PC-3 (cell line): Measurements from ENCODE around the gene CTSD. TPM values are rescaled to one million over a fixed set of nuclear protein-coding genes. Genes with fewer than 3 reads are reported as not detected.

Experiments
- ATAC-seq: fragments of 200-7000 bp; cut with Tn5 transposase; 2 replicates; pipeline ENCODE4 v1.9.1; 2020; ENCODE audit warnings: mild to moderate bottlenecking, moderate library complexity
- BruUV-seq: library from RNA; stranded (reverse); fragments of 400-500 nt; replicated peaks from 2 replicates; lab custom pipeline; 2021; lab: Mats Ljungman, UMichigan
- CTCF ChIA-PET: fragments of 300-600 bp; sonication (Branson Sonifier 250); formaldehyde crosslinking; loops from one replicate; lab custom pipeline; 2022; ENCODE audit warnings: antibody characterized with exemption; lab: Charles Lee
- POLR2A ChIA-PET: fragments of 300-600 bp; sonication (Branson Sonifier 250); formaldehyde crosslinking; loops from one replicate; lab custom pipeline; 2022; ENCODE audit warnings: antibody characterized with exemption; ENCODE audit not compliant: unreplicated experiment; lab: Charles Lee
- DNase-seq: peaks from one replicate; pipeline ENCODE4 v3.0.0-alpha.2; 2015
- H2AFZ ChIP-seq: fragments of 300-600 bp; sonication (generic); 2 replicates; pipeline ENCODE4 v1.6.0; 2016; ENCODE audit warnings: antibody characterized with exemption, low read length
- H3F3A ChIP-seq: fragments of 300-600 bp; sonication (generic); one replicate; pipeline ENCODE4 v1.6.0; 2017; ENCODE audit warnings: antibody characterized with exemption, low read length, control low read depth, mild to moderate bottlenecking; ENCODE audit not compliant: unreplicated experiment
- H3K27ac ChIP-seq: fragments of 300-600 bp; sonication (generic); 2 replicates; pipeline ENCODE4 v1.5.1; 2016; ENCODE audit warnings: mild to moderate bottlenecking, low read length
- H3K27me3 ChIP-seq: fragments of 300-600 bp; sonication (generic); 2 replicates; pipeline ENCODE4 v1.6.1; 2016; ENCODE audit warnings: low read length, mixed read lengths
- H3K36me3 ChIP-seq: fragments of 300-600 bp; sonication (generic); 2 replicates; pipeline ENCODE4 v1.6.1; 2016; ENCODE audit warnings: low read depth, mixed run types, low read length, mixed read lengths
- H3K4me1 ChIP-seq: fragments of 300-600 bp; sonication (generic); 2 replicates; pipeline ENCODE4 v1.5.1; 2016; ENCODE audit warnings: low read length; ENCODE audit not compliant: insufficient read depth
- H3K4me2 ChIP-seq: fragments of 300-600 bp; sonication (generic); 2 replicates; pipeline ENCODE4 v1.6.0; 2016; ENCODE audit warnings: low read length
- H3K4me3 ChIP-seq: fragments of 300-600 bp; sonication (generic); 2 replicates; pipeline ENCODE4 v1.5.1; 2016; ENCODE audit warnings: mild to moderate bottlenecking, low read length, mixed read lengths
- H3K79me2 ChIP-seq: fragments of 300-600 bp; sonication (generic); 2 replicates; pipeline ENCODE4 v1.6.1; 2017; ENCODE audit warnings: low read length, mixed read lengths
- H3K9ac ChIP-seq: fragments of 300-600 bp; sonication (generic); 2 replicates; pipeline ENCODE4 v1.6.0; 2016; ENCODE audit warnings: mild to moderate bottlenecking, low read length
- H3K9me2 ChIP-seq: fragments of 300-600 bp; sonication (generic); replicated peaks from 2 replicates; pipeline ENCODE4 v1.6.1; 2016; ENCODE audit warnings: mixed run types, low read length, mixed read lengths
- H3K9me3 ChIP-seq: fragments of 300-600 bp; sonication (generic); 2 replicates; pipeline ENCODE4 v1.6.1; 2016; ENCODE audit warnings: low read length, mixed read lengths
- H4K20me1 ChIP-seq: fragments of 300-600 bp; sonication (generic); 2 replicates; pipeline ENCODE4 v1.6.1; 2016; ENCODE audit warnings: low read length, mixed read lengths
- CTCF ChIP-seq: fragments of 300-600 bp; sonication (generic); conservative IDR thresholded peaks from 2 replicates; pipeline ENCODE4 v1.5.1; 2017; ENCODE audit warnings: antibody characterized with exemption, low read depth, mild to moderate bottlenecking, low read length
- EZH2 ChIP-seq: fragments of 300-600 bp; sonication (generic); IDR thresholded peaks from one replicate; pipeline ENCODE4 v1.6.1; 2017; ENCODE audit warnings: antibody characterized with exemption, mild to moderate bottlenecking, low read length; ENCODE audit not compliant: unreplicated experiment
- EZH2phosphoT487 ChIP-seq: fragments of 300-600 bp; sonication (generic); IDR thresholded peaks from 2 replicates; pipeline ENCODE4 v1.6.1; 2018; ENCODE audit warnings: mild to moderate bottlenecking, antibody characterized with exemption, low read length, borderline replicate concordance
- intact Hi-C: fragments of 100-400 bp; cut with micrococcal nuclease; formaldehyde crosslinking; loops from 2 replicates; pipeline ENCODE4 v1.9.0; 2023
- total RNA-seq: library from RNA; depleted of rRNA; stranded (reverse); fragments of >200 nt; gene quantifications from 2 replicates; pipeline ENCODE4 v1.2.3, GENCODE V29; 2014

Gene CTSD
- total RNA-seq, 1 experiment from 2014 or later: 308 TPM

- H3K4me2 ChIP-seq: no peak overlapping the region
- no peaks in the 10 kb centered on the region for H3F3A ChIP-seq
- H3K9ac ChIP-seq: no peak overlapping the region
- TF ChIP-seq CTCF: no peak
- TF ChIP-seq EZH2phosphoT487: no peak
- TF ChIP-seq EZH2: no peak
- no peaks in the 10 kb centered on the region for H3K9me2 ChIP-seq
- ATAC-seq (no peak), DNase-seq (no peak)
- no peak overlapping the region for H3K4me3 ChIP-seq
- no TSS peak for BruUV-seq
- H2AFZ ChIP-seq: no peak overlapping the region
- H4K20me1 ChIP-seq: no peaks in the 10 kb centered on the region
- intact Hi-C loops: no loop called here
- ChIA-PET POLR2A (no interaction called here), CTCF (no interaction called here)
- peaks cover 7% of the 10 kb centered on the region; the same call in 1 of the 2 replicates for H3K27me3 ChIP-seq
- H3K79me2 ChIP-seq: no peaks in the 10 kb centered on the region
- H3K4me1 ChIP-seq: no peaks in the 10 kb centered on the region
- no peaks in the 10 kb centered on the region for H3K36me3 ChIP-seq
- no peak overlapping the region for H3K27ac ChIP-seq
- H3K9me3 ChIP-seq: no peaks in the 10 kb centered on the region
Measured at GRCh38 chr11:1747753-1748635, 15.7 kb downstream of the CTSD start.

- H3K9ac ChIP-seq: no peak overlapping the region
- no peaks in the 10 kb centered on the region for H3K4me1 ChIP-seq
- no peak overlapping the region for H3K4me2 ChIP-seq
- intact Hi-C loops: no loop called here
- no peaks in the 10 kb centered on the region for H3K79me2 ChIP-seq
- H3K27ac ChIP-seq: no peak overlapping the region
- H3F3A ChIP-seq: no peaks in the 10 kb centered on the region
- H3K9me3 ChIP-seq: no peaks in the 10 kb centered on the region
- POLR2A ChIA-PET: no interaction called here
- H4K20me1 ChIP-seq: no peaks in the 10 kb centered on the region
- no peaks in the 10 kb centered on the region for H3K36me3 ChIP-seq
- H3K27me3 ChIP-seq: peaks cover 7% of the 10 kb centered on the region; the same call in 1 of the 2 replicates
- H3K4me3 ChIP-seq: no peak overlapping the region
- CTCF ChIA-PET: no interaction called here
- ATAC-seq: no peak
- H2AFZ ChIP-seq: no peak overlapping the region
- no TSS peak for BruUV-seq
- TF ChIP-seq CTCF (no peak), EZH2 (no peak), EZH2phosphoT487 (no peak)
- H3K9me2 ChIP-seq: no peaks in the 10 kb centered on the region
- DNase-seq: no peak
Measured at GRCh38 chr11:1746956-1747752, 16.6 kb downstream of the CTSD start.
